K562 (cell line): Measurements from ENCODE around the gene ARHGEF40. TPM values are rescaled to one million over a fixed set of nuclear protein-coding genes. Genes with fewer than 3 reads are reported as not detected.

Experiments
- ATAC-seq: fragments of 200-7000 bp; cut with Tn5 transposase; 3 replicates; pipeline ENCODE4 v1.9.1; 2020; ENCODE audit warnings: moderate library complexity
- BruUV-seq: library from RNA; stranded (reverse); fragments of 400-500 nt; replicated peaks from 2 replicates; lab custom pipeline; 2021; lab: Mats Ljungman, UMichigan
- CTCF ChIA-PET: fragments of 300-600 bp; formaldehyde crosslinking; extraction: SDS; loops from one replicate; lab custom pipeline; 2021; ENCODE audit warnings: low intra/inter-chr PET ratio; lab: Yijun Ruan, JAX
- POLR2A ChIA-PET: fragments of 300-600, 350-650 bp; sonication (Branson Sonifier 250); formaldehyde crosslinking; extraction: SDS; loops from one replicate; lab custom pipeline; 2021; ENCODE audit warnings: antibody characterized with exemption, inconsistent platforms; lab: Yijun Ruan, JAX
- DNase-seq, 4 experiments: peaks; one replicate each; pipeline versions ENCODE4 v3.0.0 to v3.0.0-alpha.2; 2011 to 2018; ENCODE audit warnings: low spot score in 3 of 4, mixed read lengths in 3 of 4; ENCODE audit errors: extremely low read depth in 1 of 4
- FAIRE-seq: peaks from 2 replicates; lab custom pipeline; 2011; peaks lifted over from hg19 to GRCh38; lab: Jason Lieb, UNC
- H2AFZ ChIP-seq: 2 replicates; pipeline ENCODE4 v1.6.0; 2011; ENCODE audit warnings: low read depth, low read length, control low read depth, inconsistent platforms
- H3K27ac ChIP-seq: fragments of 200-600 bp; 3 replicates; pipeline ENCODE4 v1.8.0; 2011; ENCODE audit warnings: low read depth, mild to moderate bottlenecking, control low read depth, inconsistent platforms, low read length, moderate library complexity, mixed read lengths; ENCODE audit errors: extremely low read depth
- H3K27me3 ChIP-seq, 2 experiments: fragments of 300-600 bp in 1 of 2; 2 replicates in 1 of 2; 3 replicates in 1 of 2; pipeline versions ENCODE4 v1.6.0 to v1.8.0; 2011; ENCODE audit warnings: inconsistent platforms in 2 of 2, low read length in 2 of 2, mild to moderate bottlenecking in 1 of 2, mixed read lengths in 1 of 2, moderate library complexity in 1 of 2; ENCODE audit not compliant: control insufficient read depth in 2 of 2, insufficient read depth in 2 of 2
- H3K36me3 ChIP-seq: fragments of 300-600 bp; 3 replicates; pipeline ENCODE4 v1.8.0; 2011; ENCODE audit warnings: mild to moderate bottlenecking, low read length, inconsistent platforms; ENCODE audit not compliant: control insufficient read depth, insufficient read depth
- H3K4me1 ChIP-seq, 2 experiments: fragments of 200-600 bp in 1 of 2; replicated peaks in 1 of 2; 2 replicates in 1 of 2; 3 replicates in 1 of 2; pipeline versions ENCODE4 v1.5.1 to v1.8.0; 2011; ENCODE audit warnings: inconsistent platforms in 2 of 2, low read length in 2 of 2, mild to moderate bottlenecking in 1 of 2, mixed read lengths in 1 of 2, moderate library complexity in 1 of 2; ENCODE audit not compliant: control insufficient read depth in 2 of 2, insufficient read depth in 2 of 2
- H3K4me2 ChIP-seq: 2 replicates; pipeline ENCODE4 v1.6.1; 2011; ENCODE audit warnings: low read length, control low read depth, inconsistent platforms, mixed read lengths; ENCODE audit not compliant: insufficient read depth
- H3K4me3 ChIP-seq: fragments of 200-600 bp; sonication (generic), shearing (Covaris generic); 2 replicates; pipeline ENCODE4 v1.5.1; 2016; ENCODE audit warnings: control low read depth, inconsistent platforms
- H3K79me2 ChIP-seq: fragments of 200-600 bp; 3 replicates; pipeline ENCODE4 v1.8.0; 2011; ENCODE audit warnings: low read length, inconsistent platforms; ENCODE audit not compliant: control insufficient read depth, insufficient read depth
- H3K9ac ChIP-seq, 2 experiments: 2 replicates each; pipeline versions ENCODE4 v1.6.0 to v1.6.1; 2011; ENCODE audit warnings: low read depth in 2 of 2, low read length in 2 of 2, control low read depth in 1 of 2, inconsistent platforms in 1 of 2, mild to moderate bottlenecking in 1 of 2, mixed read lengths in 1 of 2; ENCODE audit not compliant: insufficient read depth in 1 of 2
- H3K9me1 ChIP-seq: one replicate; pipeline ENCODE4 v1.6.0; 2011; ENCODE audit warnings: inconsistent platforms, mild to moderate bottlenecking, low read length, moderate library complexity; ENCODE audit not compliant: control insufficient read depth, insufficient read depth
- H3K9me3 ChIP-seq: replicated peaks from 2 replicates; pipeline ENCODE4 v1.5.1; 2011; ENCODE audit warnings: low read depth, low read length, inconsistent platforms; ENCODE audit not compliant: control insufficient read depth, insufficient read depth
- H4K20me1 ChIP-seq: replicated peaks from 2 replicates; pipeline ENCODE4 v1.6.1; 2011; ENCODE audit warnings: low read length, inconsistent platforms, mixed read lengths; ENCODE audit not compliant: control insufficient read depth, insufficient read depth
- CAMTA2 ChIP-seq: fragments of 250-450 bp; sonication (Bioruptor Pico); conservative IDR thresholded peaks from 2 replicates; pipeline ENCODE4 v1.5.1; 2022
- FOXP1 ChIP-seq: sonication (generic); formaldehyde crosslinking; IDR thresholded peaks from 2 replicates; pipeline ENCODE4 v1.8.0; 2022; ENCODE audit warnings: mild to moderate bottlenecking, missing genetic modification reagents
- PHF8 ChIP-seq: fragments of 200-600 bp; sonication (generic); IDR thresholded peaks from 2 replicates; pipeline ENCODE4 v1.6.1; 2012; ENCODE audit warnings: mixed run types, mild to moderate bottlenecking, inconsistent platforms, low read length, moderate library complexity, borderline replicate concordance
- PHTF2 ChIP-seq: fragments of 250-450 bp; sonication (Bioruptor Pico); IDR thresholded peaks from 2 replicates; pipeline ENCODE4 v1.5.0; 2021; ENCODE audit warnings: mild to moderate bottlenecking
- POLR2B ChIP-seq: fragments of 450-650 bp; IDR thresholded peaks from 2 replicates; pipeline ENCODE4 v1.6.1; 2018; ENCODE audit warnings: low read depth; ENCODE audit not compliant: partially characterized antibody
- PTTG1 ChIP-seq: fragments of 450-650 bp; IDR thresholded peaks from 2 replicates; pipeline ENCODE4 v1.6.1; 2016; ENCODE audit warnings: low read depth, mild to moderate bottlenecking, missing genetic modification characterization, missing compliant biosample characterization
- SIN3B ChIP-seq: fragments of 450-650 bp; IDR thresholded peaks from 2 replicates; pipeline ENCODE4 v1.6.1; 2017; ENCODE audit warnings: low read depth, mild to moderate bottlenecking, moderate library complexity
- SREBF1 ChIP-seq: fragments of 150-350 bp; IDR thresholded peaks from 2 replicates; pipeline ENCODE4 v1.6.1; 2014; ENCODE audit warnings: antibody characterized with exemption, low read depth, low read length, borderline replicate concordance
- TOE1 ChIP-seq, 2 experiments: fragments of 450-650 bp in 1 of 2; sonication (generic) in 1 of 2; formaldehyde crosslinking in 1 of 2; IDR thresholded peaks; 2 replicates each; pipeline versions ENCODE4 v1.7.1 to v1.8.0; 2016 to 2022; ENCODE audit warnings: borderline replicate concordance in 2 of 2, mild to moderate bottlenecking in 2 of 2, antibody characterized with exemption in 1 of 2, inconsistent platforms in 1 of 2, low read depth in 1 of 2, missing genetic modification reagents in 1 of 2, moderate library complexity in 1 of 2
- ZBTB17 ChIP-seq: fragments of 450-650 bp; formaldehyde crosslinking; IDR thresholded peaks from 2 replicates; pipeline ENCODE4 v1.4.0; 2020; ENCODE audit warnings: mild to moderate bottlenecking
- ZKSCAN8 ChIP-seq: fragments of 200-800 bp; sonication (Bioruptor generic); IDR thresholded peaks from 2 replicates; pipeline ENCODE4 v1.6.1; 2016; ENCODE audit warnings: missing genetic modification characterization, missing compliant biosample characterization
- WGBS: fragments of 100-300 bp; shearing (Covaris generic); methylation state at CpG from one replicate; pipeline ENCODE4 v1.1.6; 2016; ENCODE audit warnings: low coverage, mixed read lengths; ENCODE audit not compliant: insufficient coverage; ENCODE audit errors: missing lambda C conversion rate; 5-methylcytosine and 5-hydroxymethylcytosine counted together
- in situ Hi-C: fragments of 300-500 bp; cut with MboI; formaldehyde crosslinking; loops from 4 replicates; pipeline ENCODE4 v1.15.0; 2018; ENCODE audit warnings: inconsistent platforms, mixed read lengths
- intact Hi-C: fragments of 100-400 bp; cut with micrococcal nuclease; formaldehyde crosslinking; loops from 2 replicates; pipeline ENCODE4 v1.14.2; 2022
- polyA plus RNA-seq, 8 experiments: library from polyadenylated mRNA; depleted of rRNA in 4 of 8; stranded (reverse) in 5 of 8; unstranded in 3 of 8; fragments of >200 nt; fragmentation: Nextera tagmentation in 2 of 8; fragmentation: Illumina TruSeq in 1 of 8; extraction: Ambion mirVana in 2 of 8; extraction: Trizol in 1 of 8; gene quantifications; 2 replicates each; pipeline versions ENCODE4 v1.2.1 to v1.2.3, GENCODE V29; 2011 to 2014; ENCODE audit warnings: inconsistent platforms in 1 of 8, missing spikeins in 1 of 8
- total RNA-seq, 7 experiments: library from RNA; depleted of rRNA in 6 of 7; stranded (reverse); fragments of >200 nt in 6 of 7; fragmentation: Illumina TruSeq in 2 of 7; extraction: Trizol in 2 of 7; gene quantifications; 2 replicates each; pipeline versions ENCODE4 v1.2.1 to v1.2.3, GENCODE V29; 2011 to 2021; ENCODE audit warnings: low replicate concordance in 1 of 7

Gene ARHGEF40
- total and polyA plus RNA-seq, 9 of the 15 experiments (the other 6 are each of a cell fraction or from before 2014, with no cell fraction given): 0.42 to 6.3 (median 3.8) TPM

DNA sequence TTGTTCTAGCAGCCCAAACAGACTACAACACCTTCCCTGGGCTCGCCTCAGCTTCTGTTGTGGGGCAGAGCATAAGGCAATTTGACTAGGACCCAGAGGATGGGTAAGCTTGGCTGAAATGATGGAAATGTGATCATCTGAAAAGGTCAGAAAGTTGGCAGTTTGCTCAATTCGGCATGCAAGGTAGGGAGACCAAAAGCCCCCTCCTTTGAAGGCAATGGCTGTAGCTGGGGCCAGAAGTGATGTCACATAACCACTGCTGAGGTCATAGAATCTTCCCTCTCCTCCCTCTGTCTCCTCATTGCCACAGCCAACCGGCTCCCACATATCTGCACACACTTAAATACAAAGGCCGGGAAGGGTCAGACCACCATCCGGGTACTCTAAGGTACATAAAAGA is 40.2 kb upstream of the ARHGEF40 start, which contains the start of gene TPPP2:
TPPP2 (plus strand) TSS at position 301 of the 400 bp plus-strand sequence. CDS start 365 bp downstream, outside the sequence.
- Histone ChIP-seq H3K27ac (no peak within 1 kb of the TSS), H4K20me1 (no peaks in the 10 kb centered on the region), H3K9ac (no peak within 1 kb of the TSS), H3K36me3 (no peaks in the 10 kb centered on the region), H2AFZ (no peak within 1 kb of the TSS), H3K4me3 (no peak within 1 kb of the TSS), H3K27me3 (no peaks in the 10 kb centered on the region), H3K9me1 (peaks cover 2% of the 10 kb centered on the region), H3K4me2 (no peak within 1 kb of the TSS), H3K79me2 (no peaks in the 10 kb centered on the region), H3K4me1 (peaks cover 20 to 27% of the 10 kb centered on the region in 2 experiments), H3K9me3 (no peaks in the 10 kb centered on the region)
- POLR2A ChIA-PET: no interaction called here
- DNase-seq: no peak
- BruUV-seq: no TSS peak
- no peak for FAIRE-seq
- CTCF ChIA-PET: no interaction called here
- WGBS: 88% methylated on average over 1 of the region's 5 CpGs
- in situ Hi-C loops: no loop called here
- TF ChIP-seq PTTG1 (tag): no peak
- no peak for TF ChIP-seq SREBF1
- TF ChIP-seq SIN3B: no peak
- no peak for TF ChIP-seq TOE1 (IDR thresholded peaks at IDR 0.05; ENCODE audit: borderline replicate concordance)
- no peak for TF ChIP-seq TOE1 (CRISPR knock-in tag; IDR thresholded peaks at IDR 0.05; ENCODE audit: borderline replicate concordance, low read depth)
- no peak for TF ChIP-seq PHF8
- TF ChIP-seq PHTF2 (CRISPR knock-in tag): no peak
- TF ChIP-seq FOXP1 (CRISPR knock-in tag): no peak
- no peak for TF ChIP-seq POLR2B
- no peak for TF ChIP-seq CAMTA2 (CRISPR knock-in tag)
- no peak for TF ChIP-seq ZBTB17 (CRISPR knock-in tag)
- no peak for TF ChIP-seq ZKSCAN8 (CRISPR knock-in tag)
- intact Hi-C loops: no loop called here
- no peak for ATAC-seq
